SU-DHL-6 (cell line): ENCODE measurements around the gene RAD51B.

ENCODE experiments used
- H2AFZ ChIP-seq: fragments of 200-600 bp; sonication (generic); 2 replicates; pipeline ENCODE4 v1.6.1; 2014; ENCODE audit warnings: low read depth, mild to moderate bottlenecking, moderate library complexity, mixed read lengths, antibody characterized with exemption, low read length; ENCODE audit not compliant: severe bottlenecking
- H3F3A ChIP-seq: fragments of 200-600 bp; shearing (Covaris generic); 2 replicates; pipeline ENCODE4 v1.6.0; 2016; ENCODE audit warnings: antibody characterized with exemption, mild to moderate bottlenecking; ENCODE audit not compliant: insufficient read depth
- H3K27ac ChIP-seq: fragments of 200-600 bp; sonication (generic); 2 replicates; pipeline ENCODE4 v1.5.1; 2016; ENCODE audit warnings: low read depth, mild to moderate bottlenecking, low read length, moderate library complexity, mixed read lengths
- H3K27me3 ChIP-seq: fragments of 200-600 bp; sonication (generic), shearing (Covaris generic); 2 replicates; pipeline ENCODE4 v1.6.0; 2014; ENCODE audit warnings: mild to moderate bottlenecking, low read length
- H3K36me3 ChIP-seq: fragments of 200-600 bp; sonication (generic); 2 replicates; pipeline ENCODE4 v1.6.1; 2014; ENCODE audit warnings: mild to moderate bottlenecking, low read length, mixed read lengths
- H3K4me2 ChIP-seq: fragments of 300-600, 200-600 bp; shearing (Covaris generic), sonication (generic); 2 replicates; pipeline ENCODE4 v1.6.0; 2014; ENCODE audit warnings: low read length, low read depth, mild to moderate bottlenecking; ENCODE audit not compliant: poor library complexity, severe bottlenecking
- H3K4me3 ChIP-seq: fragments of 200-600 bp; sonication (generic); 2 replicates; pipeline ENCODE4 v1.5.1; 2014; ENCODE audit warnings: antibody characterized with exemption, low read length, mild to moderate bottlenecking, mixed read lengths; ENCODE audit not compliant: insufficient read depth, poor library complexity, severe bottlenecking
- H3K79me2 ChIP-seq: fragments of 200-600 bp; sonication (generic); 2 replicates; pipeline ENCODE4 v1.6.1; 2014; ENCODE audit warnings: mild to moderate bottlenecking, low read length, moderate library complexity; ENCODE audit not compliant: insufficient read depth
- H3K9ac ChIP-seq: fragments of 200-600 bp; sonication (generic); 2 replicates; pipeline ENCODE4 v1.7.0; 2014; ENCODE audit warnings: mild to moderate bottlenecking, low read length
- H3K9me2 ChIP-seq: fragments of 200-600 bp; sonication (generic); replicated peaks from 2 replicates; pipeline ENCODE4 v1.6.1; 2014; ENCODE audit warnings: low read length; ENCODE audit not compliant: insufficient read depth
- H3K9me3 ChIP-seq: fragments of 200-600 bp; sonication (generic); 2 replicates; pipeline ENCODE4 v1.6.1; 2014; ENCODE audit warnings: low read length, mixed read lengths; ENCODE audit not compliant: insufficient read depth
- H4K20me1 ChIP-seq: fragments of 200-600 bp; sonication (generic); 2 replicates; pipeline ENCODE4 v1.6.1; 2014; ENCODE audit warnings: low read depth, mild to moderate bottlenecking, antibody characterized with exemption, low read length, moderate library complexity, mixed read lengths
- CTCF ChIP-seq: fragments of 200-600 bp; sonication (generic); IDR thresholded peaks from one replicate; pipeline ENCODE4 v1.5.1; 2017; ENCODE audit warnings: antibody characterized with exemption, mild to moderate bottlenecking, low read length, moderate library complexity; ENCODE audit not compliant: insufficient read depth, poor library complexity, severe bottlenecking
- EZH2phosphoT487 ChIP-seq: fragments of 200-600 bp; sonication (generic), shearing (Covaris generic); conservative IDR thresholded peaks from 2 replicates; pipeline ENCODE4 v1.6.1; 2018; ENCODE audit warnings: mild to moderate bottlenecking, antibody characterized with exemption, low read length, moderate library complexity, mixed read lengths

The RAD51B gene

GRCh38 chr14:68292441-68293215, 473.0 kb downstream of the RAD51B start:
- TF ChIP-seq EZH2phosphoT487, result no peak
- no peak for TF ChIP-seq CTCF
- Histone ChIP-seq H4K20me1 (no peaks in the 10 kb centered on the region), H3K4me2 (peak overlapping the region; percentile 44), H3K79me2 (no peaks in the 10 kb centered on the region), H3F3A (peaks cover 33% of the 10 kb centered on the region; the same call in 1 of the 2 replicates), H3K4me3 (no peak overlapping the region), H3K36me3 (no peaks in the 10 kb centered on the region), H3K9me3 (no peaks in the 10 kb centered on the region), H3K9ac (peak overlapping the region; percentile 13), H3K9me2 (no peaks in the 10 kb centered on the region), H3K27me3 (no peaks in the 10 kb centered on the region), H3K27ac (peak overlapping the region; percentile 44), H2AFZ (no peak overlapping the region)

- no peaks in the 10 kb centered on the region for H3K27me3 ChIP-seq
- peak overlapping the region; percentile 44 for H3K4me2 ChIP-seq
- H3K9me2 ChIP-seq, result no peaks in the 10 kb centered on the region
- H3F3A ChIP-seq, result peaks cover 27% of the 10 kb centered on the region; the same call in 1 of the 2 replicates
- no peak overlapping the region for H2AFZ ChIP-seq
- TF ChIP-seq CTCF (no peak), EZH2phosphoT487 (no peak)
- H3K9ac ChIP-seq, result peak overlapping the region; percentile 13
- H3K4me3 ChIP-seq, result peak overlapping the region; percentile 5
- H3K36me3 ChIP-seq, result no peaks in the 10 kb centered on the region
- no peaks in the 10 kb centered on the region for H3K9me3 ChIP-seq
- H3K27ac ChIP-seq, result peak overlapping the region; percentile 44
- no peaks in the 10 kb centered on the region for H3K79me2 ChIP-seq
- no peaks in the 10 kb centered on the region for H4K20me1 ChIP-seq
Observed at GRCh38 chr14:68293404-68293803, 473.8 kb downstream of the RAD51B start.

GRCh38 chr14:68295316-68295816, 475.8 kb downstream of the RAD51B start:
- no peaks in the 10 kb centered on the region for H3K27me3 ChIP-seq
- no peak for TF ChIP-seq EZH2phosphoT487
- no peak for TF ChIP-seq CTCF
- H3K79me2 ChIP-seq, result no peaks in the 10 kb centered on the region
- H3F3A ChIP-seq, result peaks cover 21% of the 10 kb centered on the region; the same call in 1 of the 2 replicates
- H3K27ac ChIP-seq, result no peak overlapping the region
- H3K4me3 ChIP-seq, result no peak overlapping the region
- no peak overlapping the region for H2AFZ ChIP-seq
- H3K9me2 ChIP-seq, result no peaks in the 10 kb centered on the region
- H3K4me2 ChIP-seq, result no peak overlapping the region
- H3K9me3 ChIP-seq, result no peaks in the 10 kb centered on the region
- no peaks in the 10 kb centered on the region for H4K20me1 ChIP-seq
- no peaks in the 10 kb centered on the region for H3K36me3 ChIP-seq
- H3K9ac ChIP-seq, result no peak overlapping the region
